Spleen (tissue), 7 donors: ENCODE results near the gene ABCA8.

Source experiments
- CTCF ChIP-seq, 11 experiments: fragments of 200-600 bp in 7 of 11; fragments of 450-650 bp in 4 of 11; sonication (generic) in 4 of 11; IDR thresholded peaks in 8 of 11; conservative IDR thresholded peaks in 3 of 11; 1 replicate in 7 of 11; 2 replicates in 4 of 11; pipeline versions ENCODE4 v1.4.0 to v1.8.0; 2016 to 2021; ENCODE audit warnings: antibody characterized with exemption in 11 of 11, inconsistent platforms in 4 of 11, mild to moderate bottlenecking in 1 of 11
- POLR2A ChIP-seq, 3 donors: fragments of 450-650 bp; IDR thresholded peaks; one replicate each; pipeline ENCODE4 v1.5.1; 2017; ENCODE audit warnings: antibody characterized with exemption in 3 of 3, mild to moderate bottlenecking in 1 of 3
- donor health status: DM: no; HTN: no; CAD: no; lungs with moderate emphysema.
- donor health status: DM: no; HTN: no; CAD: no.
- donor health status: DM: no; HTN: no; CAD: no.

DNA sequence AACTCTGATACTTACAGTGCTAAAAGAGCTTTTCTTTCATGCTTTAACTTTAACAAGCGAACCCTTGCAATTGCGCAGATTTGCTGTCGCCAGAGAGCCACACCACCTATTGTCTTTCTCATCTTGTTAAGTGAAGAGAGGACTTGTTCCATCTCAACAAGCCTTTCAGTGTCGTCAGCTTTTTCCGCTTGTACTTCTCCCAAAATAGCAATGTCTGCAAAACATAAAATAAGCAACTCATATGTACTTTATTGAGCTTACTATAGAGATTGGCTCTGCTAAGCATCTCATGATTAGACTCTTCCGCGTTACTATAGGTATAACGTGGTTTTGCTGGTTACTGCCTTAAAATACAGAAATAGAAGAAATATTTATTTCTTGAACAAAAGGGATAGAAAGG lies 51.9 kb downstream of the ABCA8 start:
- TF ChIP-seq CTCF (IDR thresholded peaks at IDR 0.05 in 8 of 11, conservative IDR thresholded peaks at IDR 0.05 in 3 of 11): no peak
- no peak for TF ChIP-seq POLR2A (IDR thresholded peaks at IDR 0.05)
